GM18909 (cell line): Measurements from ENCODE around the gene MIOX.
A peak's percentile ranks its signal among the peaks of the same experiment; 100 is the strongest.

Source experiments
- ATAC-seq: cut with Tn5 transposase; IDR thresholded peaks from one replicate; pipeline ENCODE4 v1.9.1; 2021; ENCODE audit warnings: mild to moderate bottlenecking; ENCODE audit not compliant: unreplicated experiment, poor library complexity

MIOX gene

GRCh38 chr22:50471962-50472361, 14.7 kb upstream of the MIOX start:
- no peak for ATAC-seq

GRCh38 chr22:50473088-50473487, 13.6 kb upstream of the MIOX start:
- ATAC-seq = no peak

- no peak for ATAC-seq
Measured at GRCh38 chr22:50473855-50474671, 12.6 kb upstream of the MIOX start.

GRCh38 chr22:50474710-50475651, 11.7 kb upstream of the MIOX start, which contains the start of gene SBF1:
TSS of gene SBF1 (minus strand) at chr22:50475035. CDS start at chr22:50474840, 195 bp downstream.
- peak; percentile 74 for ATAC-seq

GRCh38 chr22:50475652-50476002, 11.0 kb upstream of the MIOX start:
- no peak for ATAC-seq

- ATAC-seq = no peak
Measured at GRCh38 chr22:50476868-50477267, 9.8 kb upstream of the MIOX start.

GRCh38 chr22:50477923-50478322, 8.7 kb upstream of the MIOX start:
- no peak for ATAC-seq

GRCh38 chr22:50479721-50480120, 6.9 kb upstream of the MIOX start:
- ATAC-seq = no peak

- no peak for ATAC-seq
Measured at GRCh38 chr22:50481045-50481439, 5.6 kb upstream of the MIOX start.

- no peak for ATAC-seq
Measured at GRCh38 chr22:50481440-50482106, 5.1 kb upstream of the MIOX start, which contains the start of gene ADM2. TSS of gene ADM2 (plus strand) at chr22:50481543. CDS start at chr22:50481848, 305 bp downstream.

- ATAC-seq = no peak
Measured at GRCh38 chr22:50482107-50483074, 4.3 kb upstream of the MIOX start.

- no peak for ATAC-seq
Measured at GRCh38 chr22:50483106-50483505, 3.6 kb upstream of the MIOX start.

GRCh38 chr22:50483556-50483955, 3.1 kb upstream of the MIOX start:
- ATAC-seq = no peak

- ATAC-seq = no peak
Measured at GRCh38 chr22:50483977-50484853, 2.4 kb upstream of the MIOX start.

GRCh38 chr22:50485221-50486131, 1.2 kb upstream of the MIOX start:
- no peak for ATAC-seq

GRCh38 chr22:50487290-50488005, 789 bp downstream of the MIOX start:
- ATAC-seq = no peak
